HL-60 (cell line): ENCODE data around the gene EML6.

Experiments
- DNase-seq, 2 experiments: peaks; one replicate each; pipeline ENCODE4 v3.0.0-alpha.2; 2010 to 2020; ENCODE audit warnings: low read depth in 1 of 2, low spot score in 1 of 2
- H3K27ac ChIP-seq: fragments of 250-450 bp; sonication (Bioruptor Pico); replicated peaks from 2 replicates; pipeline ENCODE4 v1.5.1; 2020; ENCODE audit warnings: mild to moderate bottlenecking, moderate library complexity
- H3K27me3 ChIP-seq: fragments of 250-450 bp; sonication (Bioruptor Pico); 2 replicates; pipeline ENCODE4 v1.5.1; 2021; ENCODE audit warnings: mild to moderate bottlenecking, moderate library complexity; ENCODE audit not compliant: insufficient read depth, poor library complexity, severe bottlenecking
- H3K4me3 ChIP-seq: replicated peaks from 2 replicates; pipeline ENCODE4 v1.5.1; 2011; ENCODE audit warnings: mild to moderate bottlenecking, control low read depth, low read length; ENCODE audit not compliant: insufficient read depth
- CTCF ChIP-seq: IDR thresholded peaks from one replicate; pipeline ENCODE4 v1.5.1; 2011; ENCODE audit warnings: low read length, control low read depth, inconsistent platforms; ENCODE audit not compliant: insufficient read depth
- GABPA ChIP-seq: IDR thresholded peaks from 2 replicates; pipeline ENCODE4 v1.6.1; 2012; ENCODE audit warnings: low read depth
- POLR2AphosphoS5 ChIP-seq: IDR thresholded peaks from 2 replicates; pipeline ENCODE4 v1.6.1; 2012; ENCODE audit warnings: low read depth
- REST ChIP-seq: IDR thresholded peaks from 2 replicates; pipeline ENCODE4 v1.6.1; 2012; ENCODE audit warnings: low read depth; ENCODE audit not compliant: insufficient replicate concordance
- SPI1 ChIP-seq: IDR thresholded peaks from 2 replicates; pipeline ENCODE4 v1.6.1; 2012; ENCODE audit warnings: low read depth, mild to moderate bottlenecking, borderline replicate concordance

EML6 gene

GRCh38 chr2:54952425-54952824 lies 229.0 kb downstream of the EML6 start:
- H3K27me3 ChIP-seq = no peaks in the 10 kb centered on the region
- no peak overlapping the region for H3K27ac ChIP-seq
- no peak for DNase-seq
- no peak for TF ChIP-seq GABPA
- H3K4me3 ChIP-seq = no peak overlapping the region

GRCh38 chr2:54952978-54953456 lies 229.6 kb downstream of the EML6 start:
- Histone ChIP-seq H3K27ac (no peak overlapping the region), H3K27me3 (no peaks in the 10 kb centered on the region), H3K4me3 (no peak overlapping the region)
- no peak for DNase-seq
- TF ChIP-seq POLR2AphosphoS5 (no peak), SPI1 (no peak), GABPA (no peak), CTCF (no peak), REST (no peak)

GRCh38 chr2:54954158-54954557 lies 230.7 kb downstream of the EML6 start:
- H3K27me3 ChIP-seq = no peaks in the 10 kb centered on the region

GRCh38 chr2:54954705-54955357 lies 231.4 kb downstream of the EML6 start:
- H3K27me3 ChIP-seq = no peaks in the 10 kb centered on the region
- no peak for TF ChIP-seq GABPA
- no peak for TF ChIP-seq SPI1
- no peak for TF ChIP-seq POLR2AphosphoS5
- no peak for TF ChIP-seq REST
- no peak for TF ChIP-seq CTCF
- H3K27ac ChIP-seq = no peak overlapping the region
- DNase-seq = no peak
- H3K4me3 ChIP-seq = no peak overlapping the region

More at GRCh38 chr2:54954158-54954557, 230.7 kb downstream of the EML6 start:
- Histone ChIP-seq H3K4me3 (no peak overlapping the region), H3K27ac (no peak overlapping the region)
- no peak for DNase-seq
- TF ChIP-seq SPI1 (no peak), REST (no peak)
